Loucy (cell line): ENCODE measurements around the gene EMC10.

ENCODE experiments used
- CTCF ChIP-seq: fragments of 200-600 bp; sonication (generic); conservative IDR thresholded peaks from 2 replicates; pipeline ENCODE4 v1.5.1; 2014; ENCODE audit warnings: mild to moderate bottlenecking, antibody characterized with exemption, low read length
- EZH2phosphoT487 ChIP-seq: fragments of 200-600 bp; IDR thresholded peaks from 2 replicates; pipeline ENCODE4 v1.6.1; 2018; ENCODE audit warnings: antibody characterized with exemption, mild to moderate bottlenecking, moderate library complexity, borderline replicate concordance

GRCh38 chr19:50514346-50515167 lies 38.2 kb downstream of the EMC10 start:
- no peak for TF ChIP-seq EZH2phosphoT487
- TF ChIP-seq CTCF, result no peak
